IPS-NIHi7 (cell line): ENCODE data around the gene DUT.
A peak's percentile ranks its signal among the peaks of the same experiment; 100 is the strongest.
"Not testable (repeated sequence)": the region's sequence is repeated elsewhere in the genome, so short reads cannot be mapped to it uniquely, and the experiment has no call there.

Source experiments
- DNase-seq: peaks from one replicate; pipeline ENCODE4 v3.0.0; 2012; ENCODE audit warnings: mixed read lengths; ENCODE audit errors: extremely low spot score

DUT gene

GRCh38 chr15:48330855-48331795 is at the start of gene DUT:
DUT (plus strand) TSS chr15:48331429; CDS start chr15:48331516, 87 bp downstream.
- DNase-seq = peak; percentile 75

DNA sequence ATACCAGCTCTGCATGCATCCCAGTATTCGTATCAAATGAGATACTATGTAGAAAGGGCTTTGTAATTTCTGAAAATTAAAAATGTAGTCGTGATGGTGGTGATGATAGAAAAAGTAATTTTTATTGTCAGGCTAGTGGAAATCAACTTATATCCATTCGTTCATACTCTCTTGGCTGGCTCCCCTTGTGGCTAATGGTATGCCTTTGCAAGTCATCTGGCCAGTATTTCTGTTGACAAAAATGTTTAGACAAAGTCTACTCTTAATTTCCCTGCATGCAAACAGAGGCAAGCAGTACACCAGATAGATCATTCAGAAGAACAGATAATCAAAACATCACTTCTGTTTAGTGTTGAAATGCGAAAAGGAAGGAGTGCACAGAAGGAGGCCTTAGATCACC is 49.6 kb upstream of the DUT start:
- DNase-seq = no peak

GRCh38 chr15:48282216-48282615 is 49.0 kb upstream of the DUT start:
- DNase-seq = no peak

DNA sequence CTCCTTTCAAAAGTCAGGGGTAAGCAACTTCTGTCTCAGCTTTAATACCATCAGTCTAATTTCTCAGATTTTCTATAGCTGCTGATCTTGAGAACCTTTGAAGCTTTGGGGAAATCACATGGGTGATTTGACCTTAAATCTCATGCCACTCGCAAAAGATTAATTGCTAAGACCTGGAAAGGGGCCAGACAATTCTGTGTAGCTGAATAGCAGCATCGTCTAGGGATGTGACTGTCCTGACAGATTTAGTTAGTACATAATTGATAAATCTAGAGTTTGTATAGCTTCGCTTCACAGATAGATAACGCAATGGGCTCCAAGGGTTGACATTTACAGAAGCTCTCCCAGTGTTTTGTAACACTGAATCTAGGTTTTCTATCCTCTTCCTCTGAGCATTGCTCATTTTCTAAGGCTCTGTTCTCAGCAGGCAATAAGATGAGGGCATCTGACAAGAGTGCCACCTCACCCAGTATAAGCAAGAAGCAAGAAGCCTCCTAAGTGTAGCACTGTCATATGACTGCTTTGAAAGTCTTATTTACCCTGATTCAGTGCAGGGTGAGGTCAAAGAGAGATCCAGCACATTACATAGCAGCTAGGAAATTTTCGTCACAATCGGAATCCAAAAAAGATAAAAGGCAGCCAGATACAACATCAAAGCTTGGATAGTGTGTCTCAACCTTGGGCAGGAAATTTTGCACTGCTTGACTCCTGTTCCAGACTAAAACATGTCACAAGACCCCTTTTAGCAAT is 47.7 kb upstream of the DUT start:
- DNase-seq = no peak

DNA sequence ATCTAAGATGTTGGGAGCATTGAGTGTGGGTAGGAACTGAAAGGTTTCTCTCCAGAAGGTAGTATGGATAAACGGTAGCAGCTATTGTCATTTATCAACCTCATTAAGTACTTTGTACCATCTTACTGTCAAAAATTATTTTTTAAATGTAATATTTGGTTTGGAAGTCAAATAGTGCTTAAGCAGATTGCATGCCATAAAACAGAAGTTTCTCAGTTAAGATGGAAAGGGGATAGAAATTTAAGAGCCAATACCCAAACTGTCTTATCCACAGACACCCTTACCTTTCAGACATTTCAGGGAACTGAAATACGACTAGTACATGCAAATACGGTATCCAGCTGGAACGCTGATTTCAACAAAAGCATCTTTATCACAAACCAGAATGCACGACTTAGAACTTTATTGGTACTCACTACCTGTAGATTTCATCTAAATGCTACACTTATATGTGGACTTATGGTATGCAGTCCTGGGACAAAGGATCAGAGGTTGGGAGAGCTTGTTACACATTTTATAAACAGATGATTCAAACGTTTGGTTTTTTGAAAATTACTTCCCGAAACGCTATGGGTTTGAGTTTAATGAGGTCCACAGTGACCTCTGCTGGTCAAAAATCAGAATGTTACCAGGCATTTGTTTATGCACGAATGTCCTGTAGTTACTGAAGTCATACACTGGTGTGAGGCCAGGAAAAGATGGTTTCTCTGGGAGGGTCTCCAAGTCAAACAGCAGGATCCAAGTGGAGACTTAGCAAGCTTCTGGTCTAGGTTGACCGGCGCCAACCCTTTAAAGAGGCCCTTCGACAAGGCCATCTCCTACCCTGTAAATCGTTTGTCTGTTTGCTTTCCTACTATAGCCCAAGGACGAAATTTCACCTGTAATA is 45.7 kb upstream of the DUT start:
- peak; percentile 71 for DNase-seq

- no peak for DNase-seq
Observed at GRCh38 chr15:48289628-48290027, 41.6 kb upstream of the DUT start.

GRCh38 chr15:48292458-48292857 is 38.8 kb upstream of the DUT start:
- no peak for DNase-seq

DNA sequence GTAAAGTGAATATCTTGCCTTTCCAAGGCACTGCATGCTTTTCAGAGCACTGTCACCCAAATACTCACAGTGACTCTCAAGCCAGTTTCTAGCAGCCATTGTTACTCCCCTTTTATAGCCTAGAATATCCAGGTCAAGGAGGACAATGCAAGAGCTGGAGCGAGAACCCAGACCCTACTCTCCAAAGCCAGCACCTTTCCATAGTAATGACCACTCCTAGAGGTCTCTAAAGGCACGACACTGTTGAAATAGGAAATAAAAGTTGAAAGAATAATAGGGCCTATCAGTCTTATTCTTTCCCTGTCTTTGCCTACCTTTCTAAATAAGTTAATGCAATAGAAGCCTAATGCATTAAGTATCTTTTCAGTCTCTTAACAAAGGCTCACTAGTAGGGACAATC is 33.6 kb upstream of the DUT start:
- DNase-seq = no peak

DNA sequence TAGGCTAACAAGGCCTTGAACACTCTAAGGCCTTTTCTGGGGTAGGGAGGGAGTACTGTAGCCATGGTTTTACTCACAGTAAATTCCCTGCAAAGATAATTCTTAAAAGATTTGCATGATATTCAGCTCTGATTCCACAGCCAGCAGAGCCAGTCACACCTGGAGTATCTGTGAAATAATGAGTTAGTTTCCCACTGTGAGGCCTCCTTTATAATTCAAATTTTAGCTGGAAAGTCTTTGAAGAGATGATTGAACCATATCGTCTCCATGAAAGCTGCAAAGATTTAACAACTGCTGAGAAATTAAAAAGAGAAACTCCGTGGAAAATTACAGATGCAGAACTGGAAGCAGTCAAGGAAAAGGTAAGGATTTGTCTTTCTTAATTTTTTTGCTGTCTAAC is 32.3 kb upstream of the DUT start:
- DNase-seq = no peak

DNA sequence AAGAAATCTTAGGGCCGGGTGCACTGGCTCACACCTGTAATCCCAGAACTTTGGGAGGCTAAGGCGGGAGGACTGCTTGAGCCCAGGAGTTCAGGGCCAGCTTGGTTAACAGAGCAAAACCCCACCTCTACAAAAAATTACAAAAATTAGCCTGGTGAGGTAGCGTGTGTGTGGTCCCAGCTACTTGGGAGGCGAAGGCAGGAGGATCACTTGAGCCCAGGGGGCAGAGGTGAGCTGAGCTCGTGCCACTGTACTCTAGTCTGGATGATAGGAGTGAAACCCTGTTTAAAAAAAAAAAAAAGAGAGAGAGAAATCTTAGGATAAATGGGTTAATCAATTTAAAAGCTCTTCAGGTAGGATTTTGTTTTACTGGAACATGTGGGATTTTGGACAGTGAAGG is 31.2 kb upstream of the DUT start:
- DNase-seq = no peak

- DNase-seq = no peak
Observed at GRCh38 chr15:48304398-48304797, 26.8 kb upstream of the DUT start.

DNA sequence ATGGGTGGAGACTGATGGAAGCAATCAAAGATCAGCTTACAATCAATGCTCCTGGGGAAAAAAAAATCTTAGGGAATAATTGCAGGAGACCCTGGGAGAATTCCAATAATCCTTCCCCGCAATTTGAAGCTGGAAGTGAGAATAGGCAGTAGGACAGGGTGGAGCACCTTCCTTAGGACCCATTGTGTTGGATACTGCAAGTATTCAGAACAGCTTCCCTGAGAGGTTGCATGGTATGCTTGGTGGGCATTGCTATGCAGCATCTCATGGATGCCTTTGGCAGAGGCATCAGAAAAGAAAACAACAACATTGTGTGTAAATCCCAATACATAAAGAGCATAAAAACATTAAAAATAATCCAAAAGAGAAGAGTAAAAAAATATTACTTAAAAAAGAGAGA is 24.6 kb upstream of the DUT start:
- no peak for DNase-seq

DNA sequence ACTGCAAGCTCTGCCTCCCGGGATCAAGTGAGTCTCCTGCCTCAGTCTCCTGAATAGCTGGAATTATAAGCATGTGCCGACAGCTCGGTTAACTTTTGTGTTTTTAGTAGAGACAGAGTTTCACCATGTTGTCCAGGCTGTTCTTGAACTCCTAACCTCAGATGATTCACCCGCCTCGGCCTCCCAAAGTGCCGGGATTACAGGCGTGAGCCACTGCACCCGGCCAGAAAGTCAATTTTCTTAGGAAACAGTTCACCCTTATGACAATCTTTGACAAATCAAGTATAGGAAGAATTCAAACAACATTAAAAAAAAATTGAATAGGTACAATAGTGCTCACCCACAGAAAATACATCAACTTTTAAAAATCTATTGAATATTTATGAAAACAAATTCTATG is 23.6 kb upstream of the DUT start:
- no peak for DNase-seq

GRCh38 chr15:48309740-48310139 is 21.5 kb upstream of the DUT start:
- DNase-seq = no peak

DNA sequence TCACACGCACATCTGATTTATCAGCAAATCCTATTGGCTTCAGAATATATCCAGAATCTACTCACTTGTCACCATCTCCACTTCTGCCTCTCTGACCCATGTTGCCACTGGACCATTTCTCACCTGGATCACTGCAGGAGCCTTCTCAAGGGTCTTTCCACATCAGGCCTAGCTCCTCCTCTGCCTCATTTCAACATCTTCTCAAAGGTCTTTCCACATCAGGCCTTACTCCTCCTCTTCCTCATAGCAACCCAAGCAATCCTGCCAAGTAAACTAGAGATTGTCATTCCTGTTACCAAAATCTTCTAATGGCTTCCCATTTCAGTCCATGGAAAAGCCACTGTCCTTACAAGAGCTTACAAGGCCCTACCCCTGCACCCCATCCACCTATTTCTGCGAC is 18.0 kb upstream of the DUT start:
- DNase-seq = no peak

GRCh38 chr15:48315041-48315440 is 16.2 kb upstream of the DUT start:
- peak; percentile 28 for DNase-seq

GRCh38 chr15:48317221-48317620 is 14.0 kb upstream of the DUT start:
- DNase-seq = no peak

- peak; percentile 39 for DNase-seq
Observed at GRCh38 chr15:48318131-48318530, 13.1 kb upstream of the DUT start.

- DNase-seq = no peak
Observed at GRCh38 chr15:48323294-48323693, 7.9 kb upstream of the DUT start.

- no peak for DNase-seq
Observed at GRCh38 chr15:48324949-48325348, 6.3 kb upstream of the DUT start.

DNA sequence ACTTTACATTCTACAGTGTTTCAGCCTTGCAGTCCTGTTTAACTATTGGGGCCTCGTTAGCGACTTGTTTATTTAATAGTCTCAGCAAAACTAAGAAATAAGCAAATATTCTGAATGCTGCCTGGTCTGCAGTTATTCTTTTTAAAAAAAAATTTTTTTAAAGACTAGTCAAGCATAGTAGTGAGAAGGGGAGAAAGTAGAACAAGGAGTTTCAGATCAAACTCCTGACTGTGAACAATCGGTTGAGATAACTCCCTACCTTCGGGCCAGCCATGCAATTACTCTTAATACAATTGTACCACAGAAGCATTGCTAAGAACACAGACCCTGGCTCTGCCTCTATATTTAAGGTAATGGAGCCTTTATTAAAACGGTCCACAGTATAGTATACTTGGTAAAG is 5.8 kb upstream of the DUT start:
- DNase-seq = no peak

DNA sequence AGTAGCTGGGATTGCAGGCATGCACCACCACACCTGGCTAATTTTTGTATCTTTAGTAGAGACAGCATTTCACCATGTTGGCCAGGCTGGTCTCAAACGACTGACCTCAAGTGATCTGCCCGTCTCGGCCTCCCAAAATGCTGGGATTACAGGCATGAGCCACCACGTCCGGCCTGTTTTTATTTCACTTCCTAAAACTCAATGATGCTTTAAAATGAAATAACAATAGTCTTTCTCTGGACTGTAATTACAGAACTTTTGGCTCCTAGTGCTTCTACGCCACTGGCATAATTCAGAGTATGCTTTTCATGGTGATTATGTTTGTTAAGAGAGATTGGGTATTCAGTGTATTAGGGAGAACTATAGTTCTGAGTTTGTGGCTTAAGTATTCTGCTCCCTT is 5.0 kb upstream of the DUT start:
- DNase-seq = not testable (repeated sequence)
